Endodermal cell (in vitro differentiated cells): ENCODE results near the gene ERBB4. TPM values are rescaled to one million over a fixed set of nuclear protein-coding genes. Genes with fewer than 3 reads are reported as not detected.

Source experiments
- DNase-seq: peaks from one replicate; pipeline ENCODE4 v3.0.0-alpha.2; 2017
- H3K27ac ChIP-seq: 2 replicates; pipeline ENCODE4 v1.5.1; 2013; ENCODE audit warnings: mild to moderate bottlenecking, low read depth, low read length, moderate library complexity
- H3K27me3 ChIP-seq: 2 replicates; pipeline ENCODE4 v1.6.1; 2013; ENCODE audit warnings: mild to moderate bottlenecking, low read length, moderate library complexity; ENCODE audit not compliant: insufficient read depth, control insufficient read depth, poor library complexity, severe bottlenecking
- H3K36me3 ChIP-seq: 2 replicates; pipeline ENCODE4 v1.7.0; 2013; ENCODE audit warnings: mild to moderate bottlenecking, low read length, moderate library complexity; ENCODE audit not compliant: control insufficient read depth, insufficient read depth
- H3K4me1 ChIP-seq: one replicate; pipeline ENCODE4 v1.7.0; 2013; ENCODE audit warnings: low read length; ENCODE audit not compliant: control insufficient read depth, insufficient read depth
- H3K4me3 ChIP-seq: 2 replicates; pipeline ENCODE4 v1.5.1; 2013; ENCODE audit warnings: mild to moderate bottlenecking, low read length, moderate library complexity
- H3K9ac ChIP-seq: 2 replicates; pipeline ENCODE4 v1.6.1; 2013; ENCODE audit warnings: mild to moderate bottlenecking, low read length, moderate library complexity; ENCODE audit not compliant: poor library complexity, severe bottlenecking; ENCODE audit errors: extremely low read depth
- H3K9me3 ChIP-seq: 2 replicates; pipeline ENCODE4 v1.6.1; 2013; ENCODE audit warnings: mild to moderate bottlenecking, low read length, moderate library complexity; ENCODE audit not compliant: control insufficient read depth
- H3K27ac Mint-ChIP-seq: 2 replicates; pipeline ENCODE4 v1.8.0; 2020; ENCODE audit warnings: mixed read lengths
- H3K27me3 Mint-ChIP-seq: 2 replicates; pipeline ENCODE4 v1.8.0; 2021; ENCODE audit warnings: mild to moderate bottlenecking, mixed read lengths; ENCODE audit not compliant: insufficient read depth
- H3K36me3 Mint-ChIP-seq: 2 replicates; pipeline ENCODE4 v1.8.0; 2020; ENCODE audit warnings: low read depth, mixed read lengths
- H3K4me1 Mint-ChIP-seq: 2 replicates; pipeline ENCODE4 v1.8.0; 2020; ENCODE audit warnings: mixed read lengths
- H3K4me3 Mint-ChIP-seq: 2 replicates; pipeline ENCODE4 v1.8.0; 2020; ENCODE audit warnings: mild to moderate bottlenecking, moderate library complexity, mixed read lengths
- H3K9me3 Mint-ChIP-seq: 2 replicates; pipeline ENCODE4 v1.8.0; 2020; ENCODE audit warnings: mild to moderate bottlenecking, mixed read lengths
- WGBS, 2 experiments: methylation state at CpG; one replicate each; pipeline versions ENCODE4 v1.1.5 to v1.1.7; 2013; ENCODE audit warnings: missing lambda C conversion rate in 2 of 2, mixed read lengths in 1 of 2; ENCODE audit not compliant: insufficient coverage in 1 of 2, insufficient read length in 1 of 2; 5-methylcytosine and 5-hydroxymethylcytosine counted together
- total RNA-seq, 2 donors: library from RNA; stranded (reverse); fragmentation: NEBNext Ultra II Directional in 1 of 2; extraction: Animal tissue kit (Norgen Biotek cat#: 25700) in 1 of 2; gene quantifications; 2 replicates in 1 of 2; 3 replicates in 1 of 2; pipeline ENCODE4 v1.2.1, GENCODE V29; 2021
- TF ChIP-seq, protein P1 (sequence below): fragments of 200-600 bp; sonication (generic); conservative IDR thresholded peaks from 2 replicates; pipeline ENCODE4 v1.5.0; 2021; ENCODE audit warnings: antibody characterized with exemption, mild to moderate bottlenecking

Gene ERBB4
- total RNA-seq, 2 donors from 2014 or later: 154 to 158 TPM

DNA sequence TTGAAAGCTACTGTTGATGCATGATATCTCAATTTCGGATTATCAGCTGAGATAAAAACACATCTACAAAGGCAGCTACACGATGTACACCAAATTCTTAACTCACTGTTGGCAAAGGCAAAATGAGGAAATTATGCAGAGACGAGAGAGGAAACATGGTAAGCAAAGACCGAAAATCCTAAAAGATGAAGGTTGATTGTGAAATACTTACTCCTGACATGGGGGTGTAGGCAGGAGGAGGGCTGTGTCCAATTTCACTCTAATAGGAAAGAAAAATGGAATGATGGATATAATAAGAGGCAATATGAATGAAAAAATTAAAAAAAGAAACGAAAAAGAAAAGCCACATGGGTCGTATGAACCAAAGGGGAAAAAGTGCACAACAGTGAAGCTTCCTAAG, 1150.9 kb downstream of the ERBB4 start:
- H3K9ac ChIP-seq: no peak overlapping the region
- TF ChIP-seq, protein P1, sequence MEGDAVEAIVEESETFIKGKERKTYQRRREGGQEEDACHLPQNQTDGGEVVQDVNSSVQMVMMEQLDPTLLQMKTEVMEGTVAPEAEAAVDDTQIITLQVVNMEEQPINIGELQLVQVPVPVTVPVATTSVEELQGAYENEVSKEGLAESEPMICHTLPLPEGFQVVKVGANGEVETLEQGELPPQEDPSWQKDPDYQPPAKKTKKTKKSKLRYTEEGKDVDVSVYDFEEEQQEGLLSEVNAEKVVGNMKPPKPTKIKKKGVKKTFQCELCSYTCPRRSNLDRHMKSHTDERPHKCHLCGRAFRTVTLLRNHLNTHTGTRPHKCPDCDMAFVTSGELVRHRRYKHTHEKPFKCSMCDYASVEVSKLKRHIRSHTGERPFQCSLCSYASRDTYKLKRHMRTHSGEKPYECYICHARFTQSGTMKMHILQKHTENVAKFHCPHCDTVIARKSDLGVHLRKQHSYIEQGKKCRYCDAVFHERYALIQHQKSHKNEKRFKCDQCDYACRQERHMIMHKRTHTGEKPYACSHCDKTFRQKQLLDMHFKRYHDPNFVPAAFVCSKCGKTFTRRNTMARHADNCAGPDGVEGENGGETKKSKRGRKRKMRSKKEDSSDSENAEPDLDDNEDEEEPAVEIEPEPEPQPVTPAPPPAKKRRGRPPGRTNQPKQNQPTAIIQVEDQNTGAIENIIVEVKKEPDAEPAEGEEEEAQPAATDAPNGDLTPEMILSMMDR: no peak
- no peaks in the 10 kb centered on the region for H3K27me3 ChIP-seq
- H3K27ac ChIP-seq: no peak overlapping the region
- Mint-ChIP-seq H3K27me3 (no peaks in the 10 kb centered on the region), H3K27ac (no peak overlapping the region), H3K9me3 (no peaks in the 10 kb centered on the region), H3K36me3 (peaks cover 17% of the 10 kb centered on the region), H3K4me3 (no peak overlapping the region), H3K4me1 (no peaks in the 10 kb centered on the region)
- peaks cover 9% of the 10 kb centered on the region for H3K36me3 ChIP-seq
- DNase-seq: no peak
- H3K4me1 ChIP-seq: no peaks in the 10 kb centered on the region
- WGBS, 2 experiments: 92 to 94% methylated on average over 5 to 6 of the region's 6 CpGs
- no peak overlapping the region for H3K4me3 ChIP-seq
- no peaks in the 10 kb centered on the region for H3K9me3 ChIP-seq

DNA sequence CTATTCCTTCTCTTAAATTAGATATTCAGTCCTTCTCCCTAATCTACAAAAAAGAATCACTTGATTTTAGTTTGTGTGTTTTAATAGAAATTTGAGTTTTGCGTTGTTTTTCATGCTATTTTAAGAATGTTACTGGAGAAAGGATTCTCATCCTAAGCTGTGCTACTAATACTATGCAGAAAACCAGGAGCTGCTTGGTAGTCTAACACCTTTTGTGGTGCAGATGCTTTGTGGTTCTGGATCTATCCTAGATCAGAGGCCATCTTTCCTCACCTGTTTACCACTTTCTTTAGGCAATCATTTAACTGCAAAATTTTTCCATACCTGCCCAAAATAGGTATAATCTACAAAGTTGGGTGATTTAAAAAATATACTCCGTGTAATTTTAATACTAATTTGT, 1158.6 kb downstream of the ERBB4 start:
- Mint-ChIP-seq H3K4me1 (peaks cover 11% of the 10 kb centered on the region), H3K36me3 (peaks cover 19% of the 10 kb centered on the region), H3K4me3 (no peak overlapping the region), H3K27ac (no peak overlapping the region), H3K9me3 (no peaks in the 10 kb centered on the region), H3K27me3 (no peaks in the 10 kb centered on the region)
- WGBS, 2 experiments: 85% methylated on average over 2 of the region's 2 CpGs; no CpG with 5 or more reads in 1 of the 2 experiments
- no peaks in the 10 kb centered on the region for H3K9me3 ChIP-seq
- H3K27ac ChIP-seq: no peak overlapping the region
- no peak overlapping the region for H3K9ac ChIP-seq
- DNase-seq: no peak
- H3K27me3 ChIP-seq: no peaks in the 10 kb centered on the region
- H3K36me3 ChIP-seq: peaks cover 9% of the 10 kb centered on the region
- H3K4me3 ChIP-seq: no peak overlapping the region
- TF ChIP-seq, protein P1: no peak
- no peaks in the 10 kb centered on the region for H3K4me1 ChIP-seq

DNA sequence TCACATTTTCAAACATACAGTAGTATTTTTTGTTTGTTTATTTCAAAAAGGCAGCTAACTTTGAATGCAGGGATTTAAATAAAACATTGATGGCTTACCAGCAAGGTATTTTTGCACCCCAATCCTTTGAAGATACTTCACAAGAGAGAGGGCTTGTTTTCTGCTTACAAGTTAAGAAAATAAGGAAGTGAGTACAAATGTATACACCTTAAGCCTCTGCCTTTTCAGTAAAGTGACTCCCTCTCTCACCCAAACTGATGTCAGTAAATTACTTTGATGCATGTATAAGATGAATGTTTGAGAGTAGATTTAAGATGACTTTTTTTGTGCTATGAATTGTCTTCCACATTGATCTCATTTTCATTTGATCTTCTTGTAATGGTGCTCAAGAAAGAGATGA, 1162.2 kb downstream of the ERBB4 start:
- H3K36me3 ChIP-seq: no peaks in the 10 kb centered on the region
- no peak overlapping the region for H3K27ac ChIP-seq
- Mint-ChIP-seq H3K4me3 (no peak overlapping the region), H3K9me3 (no peaks in the 10 kb centered on the region), H3K27ac (no peak overlapping the region), H3K27me3 (no peaks in the 10 kb centered on the region), H3K36me3 (peaks cover under 1% of the 10 kb centered on the region), H3K4me1 (peaks cover 14% of the 10 kb centered on the region)
- no peak overlapping the region for H3K4me3 ChIP-seq
- H3K4me1 ChIP-seq: no peaks in the 10 kb centered on the region
- H3K9me3 ChIP-seq: no peaks in the 10 kb centered on the region
- H3K9ac ChIP-seq: no peak overlapping the region
- TF ChIP-seq, protein P1: no peak
- no peak for DNase-seq
- H3K27me3 ChIP-seq: peaks cover 8% of the 10 kb centered on the region
